Measurements from ENCODE around the gene HBA2. TPM values are rescaled to one million over a fixed set of nuclear protein-coding genes. Genes with fewer than 3 reads are reported as not detected.

The HBA2 gene
- total and polyA plus RNA-seq, 12 donors, result 1.9 to 1,723 (median 36.9) TPM; not detected in 2

DNA sequence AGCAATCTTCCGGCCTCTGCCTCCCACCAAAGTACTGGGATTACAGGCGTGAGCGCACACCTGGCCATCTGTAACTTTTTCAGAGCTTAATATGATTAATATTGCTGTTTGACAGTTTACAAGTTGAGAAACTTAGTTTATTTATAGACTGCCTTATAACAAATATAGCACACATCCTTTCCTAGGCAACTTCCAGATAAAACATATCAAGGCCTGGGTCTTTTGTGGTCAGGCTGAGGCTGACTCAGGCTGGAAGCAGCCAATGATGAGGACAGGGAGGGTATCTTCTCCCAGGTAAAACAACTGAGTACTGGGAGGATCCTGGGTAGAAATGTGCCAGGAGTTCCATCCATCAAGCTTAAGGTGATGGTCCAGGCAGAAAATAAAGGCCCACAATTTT, 40.3 kb downstream of the HBA2 start:
- intact Hi-C loops (cut with DNase I), result no loop called here
- peak overlapping the region in 1 of 5 donors; percentile 26 for H3K27ac ChIP-seq
- H3K36me3 ChIP-seq (replicated peaks in 1 of 2), result peaks cover 0 to 81% of the 10 kb centered on the region in 2 donors
- 89 to 95% (median 93%) methylated on average over 3 of the region's 3 CpGs for WGBS, 4 donors
- no peak for TF ChIP-seq POLR2A (IDR thresholded peaks at IDR 0.05)
- no peak for TF ChIP-seq CTCF (IDR thresholded peaks at IDR 0.05)
- H3K9me3 ChIP-seq (replicated peaks in 1 of 3), result no peaks in the 10 kb centered on the region
- H3K4me1 ChIP-seq (replicated peaks in 1 of 2), result peaks cover 0 to 7% of the 10 kb centered on the region in 2 donors
- no peak overlapping the region for H3K4me3 ChIP-seq
- DNase-seq, result no peak
- no peaks in the 10 kb centered on the region for H3K27me3 ChIP-seq

GRCh38 chr16:220021-220420, 47.3 kb downstream of the HBA2 start:
- Histone ChIP-seq H3K27me3 (no peaks in the 10 kb centered on the region), H3K27ac (no peak overlapping the region), H3K9me3 (replicated peaks in 1 of 3) (no peaks in the 10 kb centered on the region), H3K4me3 (no peak overlapping the region), H3K4me1 (replicated peaks in 1 of 2) (peaks cover 0 to 6% of the 10 kb centered on the region in 2 donors), H3K36me3 (replicated peaks in 1 of 2) (peaks cover 0 to 94% of the 10 kb centered on the region in 2 donors)
- intact Hi-C loops (cut with DNase I), result no loop called here
- no peak for DNase-seq
- WGBS, 4 donors, result 69 to 82% (median 76%) methylated on average over 4 of the region's 4 CpGs
- TF ChIP-seq CTCF (IDR thresholded peaks at IDR 0.05) (no peak), POLR2A (IDR thresholded peaks at IDR 0.05) (no peak)

Small RNAs within 50 kb of the gene (small RNA-seq; reads per million reads assigned to genes)
- gene RF00019, result 0 reads per million in 2 donors

Other genes starting within 250 kb of the HBA2 start
- gene POLR3K, start 119.3 kb upstream of the HBA2 start, total RNA-seq, result 10 to 100 TPM in 4 of 9 donors, 1 to 10 TPM in 5; 3.6 to 21.4 (median 8.9) TPM
- 10 to 100 TPM in 1 of 3 donors, 1 to 10 TPM in 2; 6.1 to 15.1 (median 8.4) TPM for gene POLR3K, start 119.3 kb upstream of the HBA2 start, polyA plus RNA-seq
- 10 to 100 TPM; 22.6 to 50.5 (median 29.6) TPM for gene SNRNP25, start 119.0 kb upstream of the HBA2 start, total RNA-seq
- 10 to 100 TPM; 35.3 to 51.1 (median 40.2) TPM for gene SNRNP25, start 119.0 kb upstream of the HBA2 start, polyA plus RNA-seq
- 10 to 100 TPM in 1 of 9 donors, 1 to 10 TPM in 8; 3.7 to 10.2 (median 6.9) TPM for gene RHBDF1, start 100.2 kb upstream of the HBA2 start, total RNA-seq
- gene RHBDF1, start 100.2 kb upstream of the HBA2 start, polyA plus RNA-seq, result 10 to 100 TPM in 2 of 3 donors, 1 to 10 TPM in 1; 2.3 to 55.7 (median 47.1) TPM
- gene MPG, start 94.7 kb upstream of the HBA2 start, total RNA-seq, result 100 to 1,000 TPM in 4 of 9 donors, 10 to 100 TPM in 5; 60.9 to 207 (median 80.2) TPM
- 100 to 1,000 TPM in 2 of 3 donors, 1 to 10 TPM in 1; 5.0 to 148 (median 129) TPM for gene MPG, start 94.7 kb upstream of the HBA2 start, polyA plus RNA-seq
- gene NPRL3, start 34.2 kb upstream of the HBA2 start, total RNA-seq, result 10 to 100 TPM in 8 of 9 donors, 1 to 10 TPM in 1; 4.6 to 46.2 (median 31.0) TPM
- 10 to 100 TPM; 22.3 to 45.8 (median 29.1) TPM for gene NPRL3, start 34.2 kb upstream of the HBA2 start, polyA plus RNA-seq
- 1 to 10 TPM in 2 of 9 donors, under 1 TPM in 1, not detected in 6; 0.61 to 1.3 (median 1.3) TPM for gene HBZ, start 20.2 kb upstream of the HBA2 start, total RNA-seq
- not detected for gene HBZ, start 20.2 kb upstream of the HBA2 start, polyA plus RNA-seq
- gene HBM, start 6.9 kb upstream of the HBA2 start, total RNA-seq, result 10 to 100 TPM in 1 of 9 donors, under 1 TPM in 2, not detected in 6; 0.53 to 30.2 (median 0.61) TPM
- not detected for gene HBM, start 6.9 kb upstream of the HBA2 start, polyA plus RNA-seq
- 100 to 1,000 TPM in 2 of 9 donors, 10 to 100 TPM in 4, not detected in 3; 12.7 to 742 (median 34.7) TPM for gene HBA1, start 3.8 kb downstream of the HBA2 start, total RNA-seq
- gene HBA1, start 3.8 kb downstream of the HBA2 start, polyA plus RNA-seq, result 10 to 100 TPM in 2 of 3 donors, not detected in 1; 18.2 to 30.1 TPM
- gene HBQ1, start 7.6 kb downstream of the HBA2 start, total RNA-seq, result 1 to 10 TPM in 2 of 9 donors, not detected in 7; 1.9 to 6.0 TPM
- under 1 TPM in 1 of 3 donors, not detected in 2; 0.44 TPM for gene HBQ1, start 7.6 kb downstream of the HBA2 start, polyA plus RNA-seq
- gene LUC7L, start 56.6 kb downstream of the HBA2 start, total RNA-seq, result 100 to 1,000 TPM in 2 of 9 donors, 10 to 100 TPM in 7; 19.7 to 128 (median 68.6) TPM
- 100 to 1,000 TPM in 2 of 3 donors, 10 to 100 TPM in 1; 29.0 to 700 (median 372) TPM for gene LUC7L, start 56.6 kb downstream of the HBA2 start, polyA plus RNA-seq
- gene FAM234A, start 61.9 kb downstream of the HBA2 start, total RNA-seq, result 100 to 1,000 TPM in 4 of 9 donors, 10 to 100 TPM in 5; 67.5 to 207 (median 99.4) TPM
- 10 to 100 TPM; 60.2 to 91.5 (median 68.2) TPM for gene FAM234A, start 61.9 kb downstream of the HBA2 start, polyA plus RNA-seq
- gene RGS11, start 103.1 kb downstream of the HBA2 start, total RNA-seq, result 10 to 100 TPM in 1 of 9 donors, 1 to 10 TPM in 7, under 1 TPM in 1; 0.83 to 51.1 (median 5.7) TPM
- 10 to 100 TPM in 2 of 3 donors, 1 to 10 TPM in 1; 1.4 to 98.6 (median 34.9) TPM for gene RGS11, start 103.1 kb downstream of the HBA2 start, polyA plus RNA-seq
- gene ARHGDIG, start 107.7 kb downstream of the HBA2 start, total RNA-seq, result 1 to 10 TPM in 2 of 9 donors, under 1 TPM in 4, not detected in 3; 0.23 to 2.1 (median 0.64) TPM
- 1 to 10 TPM in 2 of 3 donors, under 1 TPM in 1; 0.40 to 3.5 (median 1.3) TPM for gene ARHGDIG, start 107.7 kb downstream of the HBA2 start, polyA plus RNA-seq
- 1 to 10 TPM in 1 of 9 donors, under 1 TPM in 5, not detected in 3; 0.28 to 1.4 (median 0.58) TPM for gene PDIA2, start 110.3 kb downstream of the HBA2 start, total RNA-seq
- gene PDIA2, start 110.3 kb downstream of the HBA2 start, polyA plus RNA-seq, result 1 to 10 TPM in 2 of 3 donors, not detected in 1; 2.6 to 9.7 TPM
- 10 to 100 TPM; 10.1 to 22.4 (median 19.7) TPM for gene AXIN1, start 179.8 kb downstream of the HBA2 start, total RNA-seq
- gene AXIN1, start 179.8 kb downstream of the HBA2 start, polyA plus RNA-seq, result 10 to 100 TPM in 2 of 3 donors, 1 to 10 TPM in 1; 5.6 to 16.3 (median 13.8) TPM
- 100 to 1,000 TPM in 3 of 9 donors, 10 to 100 TPM in 6; 65.2 to 132 (median 77.1) TPM for gene MRPL28, start 197.7 kb downstream of the HBA2 start, total RNA-seq
- 100 to 1,000 TPM in 2 of 3 donors, 10 to 100 TPM in 1; 42.9 to 155 (median 123) TPM for gene MRPL28, start 197.7 kb downstream of the HBA2 start, polyA plus RNA-seq
- 10 to 100 TPM; 31.7 to 66.7 (median 45.0) TPM for gene PGAP6, start 209.1 kb downstream of the HBA2 start, total RNA-seq
- gene PGAP6, start 209.1 kb downstream of the HBA2 start, polyA plus RNA-seq, result 10 to 100 TPM; 18.2 to 55.5 (median 39.0) TPM
- gene NME4, start 224.3 kb downstream of the HBA2 start, total RNA-seq, result 100 to 1,000 TPM; 127 to 214 (median 166) TPM
- 100 to 1,000 TPM in 2 of 3 donors, 10 to 100 TPM in 1; 67.8 to 492 (median 347) TPM for gene NME4, start 224.3 kb downstream of the HBA2 start, polyA plus RNA-seq
- 10 to 100 TPM; 15.8 to 65.5 (median 36.1) TPM for gene DECR2, start 229.0 kb downstream of the HBA2 start, total RNA-seq
- 100 to 1,000 TPM in 2 of 3 donors, 1 to 10 TPM in 1; 5.9 to 143 (median 105) TPM for gene DECR2, start 229.0 kb downstream of the HBA2 start, polyA plus RNA-seq